GM18907 (cell line): ENCODE measurements around the gene TLE3.
A peak's percentile ranks its signal among the peaks of the same experiment; 100 is the strongest.

ENCODE experiments used
- ATAC-seq: cut with Tn5 transposase; IDR thresholded peaks from one replicate; pipeline ENCODE4 v1.9.1; 2021; ENCODE audit warnings: mild to moderate bottlenecking, moderate library complexity; ENCODE audit not compliant: unreplicated experiment

The TLE3 gene

GRCh38 chr15:70034141-70034540 lies 63.6 kb downstream of the TLE3 start:
- no peak for ATAC-seq

GRCh38 chr15:70033529-70034140 lies 64.1 kb downstream of the TLE3 start:
- ATAC-seq: no peak

DNA sequence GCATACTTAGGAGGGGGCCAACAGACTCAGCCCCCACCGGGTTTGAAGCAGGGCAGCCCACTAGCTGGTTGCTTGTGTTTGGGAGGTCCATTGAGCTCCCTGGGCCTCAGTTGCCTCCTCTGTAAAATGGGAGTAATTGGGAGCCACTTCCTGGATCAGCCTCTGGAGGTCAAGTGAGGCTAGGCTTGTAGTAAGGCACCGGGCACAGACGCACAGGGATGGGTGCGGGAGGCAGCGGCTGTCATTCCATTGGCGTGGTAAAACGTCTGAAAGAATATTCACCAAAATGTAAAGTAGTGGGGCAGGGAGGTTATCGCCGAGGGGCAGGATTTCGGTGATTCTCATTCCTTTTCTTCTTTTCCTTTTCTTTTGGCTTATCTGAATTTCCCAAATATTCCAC lies 64.6 kb downstream of the TLE3 start:
- no peak for ATAC-seq

DNA sequence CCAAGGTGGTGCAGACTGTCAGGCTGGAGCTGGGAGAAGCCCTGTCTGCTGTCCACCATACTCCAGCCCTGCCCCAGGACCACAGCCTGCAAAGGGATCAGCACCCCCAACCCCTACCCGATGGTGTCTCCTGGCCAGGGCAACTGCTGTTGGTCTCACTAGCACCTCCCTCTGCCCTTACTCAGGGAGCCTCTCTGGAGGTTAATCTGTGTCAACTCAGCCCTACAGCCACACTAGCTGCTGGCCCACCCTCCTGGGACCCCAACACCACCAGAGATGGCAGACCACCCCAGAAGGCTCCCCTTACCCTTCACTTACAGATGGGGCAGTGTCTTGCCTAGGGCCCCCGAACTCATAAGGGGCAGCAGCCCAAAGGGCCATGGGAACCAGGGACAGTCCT lies 65.2 kb downstream of the TLE3 start:
- no peak for ATAC-seq

- ATAC-seq: no peak
Observed at GRCh38 chr15:70031713-70032112, 66.0 kb downstream of the TLE3 start.

DNA sequence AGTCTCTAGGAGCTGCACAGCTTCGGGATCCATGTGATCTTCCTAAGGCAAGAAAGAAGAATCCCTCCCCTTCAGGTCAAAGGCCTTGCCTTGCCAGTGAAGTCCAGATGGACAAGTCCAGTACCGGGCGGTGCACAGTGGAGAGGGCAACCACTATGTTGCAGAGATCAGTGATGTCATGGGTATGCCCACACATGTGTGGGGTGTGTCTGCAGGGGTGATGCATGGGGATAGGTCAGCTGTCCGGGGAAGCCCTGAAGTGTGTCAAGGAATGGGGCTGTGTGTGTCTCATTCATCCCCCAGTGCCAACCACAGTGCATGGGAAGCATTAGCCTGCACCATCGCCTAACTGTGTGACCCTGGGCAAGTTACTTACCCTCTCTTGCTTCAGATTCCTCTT lies 66.5 kb downstream of the TLE3 start:
- ATAC-seq: no peak

DNA sequence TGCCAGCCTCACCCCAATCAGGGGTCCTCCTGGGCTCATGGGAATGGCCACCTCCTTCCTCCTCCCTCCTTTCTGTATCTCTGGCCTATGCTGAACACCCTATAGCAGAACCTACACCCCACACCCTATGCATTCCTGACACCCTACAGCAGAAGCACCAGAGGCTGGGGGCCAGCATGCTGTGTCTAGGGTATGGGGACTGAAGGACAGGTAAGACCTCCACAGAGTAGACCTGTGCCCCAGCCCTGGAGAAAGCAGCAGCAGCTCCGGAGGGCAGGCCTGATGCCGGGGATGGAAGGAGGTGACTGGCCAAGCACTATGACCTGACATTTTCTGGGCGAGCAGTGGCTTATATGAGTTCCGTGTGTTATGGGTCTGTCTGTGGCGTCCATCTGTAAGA lies 66.9 kb downstream of the TLE3 start:
- no peak for ATAC-seq

DNA sequence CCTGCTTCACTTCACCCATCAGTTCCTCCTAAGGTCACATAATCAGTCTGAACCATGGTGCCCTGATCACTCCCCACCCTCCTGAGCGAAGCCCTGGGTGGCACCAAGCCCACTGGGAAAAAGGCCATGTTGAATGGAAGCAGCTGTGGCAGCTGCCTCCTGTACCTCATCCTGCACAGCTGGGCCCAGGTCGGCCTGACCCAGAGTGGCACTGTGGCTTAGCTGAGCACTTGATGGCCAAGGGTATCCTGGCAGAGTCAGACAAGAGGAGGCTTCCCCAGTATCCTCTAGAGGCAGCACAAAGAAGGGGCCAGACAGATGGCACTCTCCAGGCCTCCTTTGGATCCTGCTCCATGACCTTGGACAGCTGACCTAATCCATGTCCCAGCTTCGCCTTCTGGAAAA lies 68.4 kb downstream of the TLE3 start:
- no peak for ATAC-seq

DNA sequence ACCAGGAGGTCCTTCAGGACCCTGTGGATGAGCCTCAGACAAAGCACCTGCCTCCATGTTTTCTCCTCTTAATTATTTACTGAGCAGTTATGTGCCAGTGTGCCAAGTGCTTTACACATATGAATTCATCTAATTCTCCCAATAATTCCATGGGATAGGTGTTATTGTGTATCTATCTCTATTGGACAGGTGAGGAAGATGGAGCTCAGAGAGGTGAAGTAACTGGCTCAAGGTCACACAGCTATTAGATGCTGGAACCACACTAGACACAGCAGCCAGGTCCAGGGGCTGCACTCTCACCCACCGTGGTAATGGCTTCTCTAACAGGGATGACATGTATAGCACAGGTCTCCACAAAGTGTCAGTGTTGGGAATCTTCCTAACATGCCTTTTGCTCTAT lies 70.2 kb downstream of the TLE3 start:
- no peak for ATAC-seq

DNA sequence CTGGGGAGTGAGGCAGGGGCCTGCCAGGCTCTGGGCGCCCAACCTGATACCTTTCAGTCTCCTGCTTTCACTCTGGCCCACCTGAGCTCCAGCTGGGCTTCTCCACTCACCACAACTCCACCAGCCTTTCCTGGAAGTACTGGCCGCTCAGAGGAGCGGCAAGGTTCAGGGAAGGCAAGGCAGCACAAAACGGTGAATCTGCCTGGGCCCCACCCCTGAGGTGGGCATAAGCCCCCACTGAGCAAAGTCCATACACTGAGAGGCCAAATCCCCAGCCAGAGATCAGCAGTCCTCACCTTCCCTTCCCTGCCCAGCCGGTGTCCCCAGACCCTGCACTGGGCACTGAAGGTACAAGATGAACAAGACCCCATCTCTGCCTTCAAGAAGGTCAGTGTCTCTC lies 70.7 kb downstream of the TLE3 start:
- no peak for ATAC-seq

GRCh38 chr15:70025413-70026296 lies 72.1 kb downstream of the TLE3 start:
- no peak for ATAC-seq

GRCh38 chr15:70024521-70024920 lies 73.2 kb downstream of the TLE3 start:
- no peak for ATAC-seq

GRCh38 chr15:70023769-70024491 lies 73.8 kb downstream of the TLE3 start:
- no peak for ATAC-seq

- peak; percentile 84 for ATAC-seq
Observed at GRCh38 chr15:70023064-70023768, 74.5 kb downstream of the TLE3 start.

DNA sequence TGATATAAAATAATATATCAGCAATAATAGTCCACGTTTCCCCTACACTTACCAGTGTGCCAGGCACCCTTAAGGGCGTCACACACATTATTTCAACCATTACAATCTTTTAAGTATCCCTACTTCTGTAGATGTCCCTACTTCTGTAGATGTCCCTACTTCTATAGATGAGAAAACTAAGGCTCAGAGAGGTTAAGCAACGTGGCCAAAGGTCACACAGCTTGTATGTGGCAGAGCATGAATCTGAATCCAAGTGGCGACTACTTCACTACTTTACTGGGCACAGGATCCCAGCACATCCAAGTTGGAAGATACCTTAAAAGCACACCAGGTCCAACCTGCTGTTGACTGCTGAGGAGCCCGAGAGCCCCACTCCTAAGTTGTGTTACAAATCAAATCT lies 77.5 kb downstream of the TLE3 start:
- ATAC-seq: no peak

DNA sequence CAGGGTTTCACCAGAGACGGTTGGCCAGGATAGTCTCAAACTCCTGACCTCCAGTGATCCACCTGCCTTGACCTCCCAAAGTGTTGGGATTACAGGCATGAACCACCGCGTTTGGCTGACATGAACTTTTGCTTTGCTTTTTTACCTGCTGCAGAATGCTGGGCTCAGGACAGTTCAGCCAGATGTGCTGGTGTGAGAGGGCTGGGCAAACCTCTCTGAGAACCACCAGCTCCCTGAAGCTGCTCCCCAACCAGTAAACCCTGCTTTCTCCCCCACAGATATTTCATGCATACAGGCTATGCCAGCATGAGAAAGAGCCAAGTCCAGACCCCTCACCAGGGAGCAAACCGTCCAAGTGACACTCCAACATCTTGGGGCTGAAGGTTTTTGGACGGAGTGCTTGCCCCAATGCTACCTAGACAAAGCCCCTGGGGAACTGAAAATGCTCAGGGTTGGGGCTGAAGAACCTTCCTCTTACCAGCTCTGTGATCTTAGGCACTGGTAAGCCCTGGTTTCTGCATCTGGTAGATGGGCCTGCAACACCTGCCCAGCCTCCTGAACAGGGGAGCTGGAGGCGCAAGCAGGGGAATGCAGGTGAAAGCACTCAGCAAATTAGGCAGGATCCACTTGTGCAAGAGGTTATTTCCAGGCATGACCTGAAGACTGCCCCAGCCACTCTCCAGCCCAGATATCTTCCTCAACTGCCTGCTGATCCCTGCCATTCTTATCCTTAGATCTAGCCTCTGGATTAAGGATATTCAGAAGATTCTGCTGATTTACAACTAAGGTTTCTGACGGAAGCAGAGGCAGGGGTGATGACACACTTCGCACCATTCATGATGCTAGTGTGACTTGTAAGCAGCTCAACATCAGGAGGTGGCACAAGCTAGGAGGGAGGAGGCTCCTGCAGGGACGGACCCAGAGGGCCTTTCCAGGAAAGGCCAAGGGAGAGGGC lies 78.8 kb downstream of the TLE3 start:
- no peak for ATAC-seq

- no peak for ATAC-seq
Observed at GRCh38 chr15:70017801-70018200, 79.9 kb downstream of the TLE3 start.

DNA sequence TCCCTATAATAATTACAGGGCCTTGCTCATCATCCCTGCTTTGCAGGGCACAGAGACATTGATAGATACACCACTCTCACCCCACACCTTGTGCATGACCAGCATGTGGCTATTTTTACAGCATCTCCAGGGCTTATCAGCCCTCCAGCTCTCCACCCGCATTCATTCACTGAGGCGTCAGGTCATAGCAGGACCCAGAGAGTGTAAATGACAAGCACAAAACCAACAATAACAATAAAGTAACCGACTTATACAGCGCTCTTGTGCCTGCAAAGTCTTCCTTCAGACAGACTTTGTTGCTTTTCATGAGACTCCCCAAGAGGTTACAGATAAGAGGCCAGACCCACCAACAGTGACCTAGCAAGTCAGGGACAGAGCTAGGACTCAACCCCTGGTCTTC lies 80.7 kb downstream of the TLE3 start:
- ATAC-seq: no peak

- peak; percentile 25 for ATAC-seq
Observed at GRCh38 chr15:70016511-70016994, 81.2 kb downstream of the TLE3 start.
